PFSK-1 (cell line): Measurements from ENCODE around the gene BLOC1S2.

Source experiments
- POLR2AphosphoS5 ChIP-seq: IDR thresholded peaks from 2 replicates; pipeline ENCODE4 v1.6.1; 2012; ENCODE audit warnings: low read depth, mild to moderate bottlenecking, control low read depth, low read length, moderate library complexity
- SIN3A ChIP-seq: IDR thresholded peaks from 2 replicates; pipeline ENCODE4 v1.6.1; 2012; ENCODE audit warnings: mild to moderate bottlenecking, low read length, moderate library complexity, borderline replicate concordance; ENCODE audit not compliant: insufficient read depth
- TAF1 ChIP-seq: IDR thresholded peaks from 2 replicates; pipeline ENCODE4 v1.6.1; 2012; ENCODE audit warnings: low read length, control low read depth, borderline replicate concordance; ENCODE audit not compliant: insufficient read depth
- TF ChIP-seq, protein P1 (sequence below), 2 experiments: IDR thresholded peaks; 2 replicates each; pipeline versions ENCODE4 v1.6.1 to v1.8.0; 2011 to 2012; ENCODE audit warnings: low read depth in 2 of 2, low read length in 2 of 2, control low read depth in 1 of 2, inconsistent platforms in 1 of 2, mild to moderate bottlenecking in 1 of 2, moderate library complexity in 1 of 2; ENCODE audit not compliant: insufficient read depth in 1 of 2

DNA sequence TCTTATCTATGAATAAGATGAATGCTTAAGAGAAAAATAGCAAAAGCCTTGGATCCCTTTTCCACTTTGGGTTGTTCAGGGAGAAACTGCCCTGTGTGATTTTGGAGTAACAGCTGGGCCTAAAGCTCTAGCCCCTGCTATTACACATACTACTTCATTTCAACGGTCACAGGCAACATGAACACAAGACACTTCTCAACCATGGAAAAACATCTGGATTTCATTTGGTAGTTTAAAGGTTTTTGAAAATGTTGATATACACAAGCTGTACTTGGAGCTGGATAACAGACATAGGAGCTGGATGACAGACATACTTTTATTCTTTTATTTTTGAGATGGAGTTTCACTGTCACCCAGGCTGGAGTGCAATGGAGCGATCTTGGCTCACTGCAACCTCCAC, 54.4 kb downstream of the BLOC1S2 start:
- no peak for TF ChIP-seq TAF1
- TF ChIP-seq, protein P1, sequence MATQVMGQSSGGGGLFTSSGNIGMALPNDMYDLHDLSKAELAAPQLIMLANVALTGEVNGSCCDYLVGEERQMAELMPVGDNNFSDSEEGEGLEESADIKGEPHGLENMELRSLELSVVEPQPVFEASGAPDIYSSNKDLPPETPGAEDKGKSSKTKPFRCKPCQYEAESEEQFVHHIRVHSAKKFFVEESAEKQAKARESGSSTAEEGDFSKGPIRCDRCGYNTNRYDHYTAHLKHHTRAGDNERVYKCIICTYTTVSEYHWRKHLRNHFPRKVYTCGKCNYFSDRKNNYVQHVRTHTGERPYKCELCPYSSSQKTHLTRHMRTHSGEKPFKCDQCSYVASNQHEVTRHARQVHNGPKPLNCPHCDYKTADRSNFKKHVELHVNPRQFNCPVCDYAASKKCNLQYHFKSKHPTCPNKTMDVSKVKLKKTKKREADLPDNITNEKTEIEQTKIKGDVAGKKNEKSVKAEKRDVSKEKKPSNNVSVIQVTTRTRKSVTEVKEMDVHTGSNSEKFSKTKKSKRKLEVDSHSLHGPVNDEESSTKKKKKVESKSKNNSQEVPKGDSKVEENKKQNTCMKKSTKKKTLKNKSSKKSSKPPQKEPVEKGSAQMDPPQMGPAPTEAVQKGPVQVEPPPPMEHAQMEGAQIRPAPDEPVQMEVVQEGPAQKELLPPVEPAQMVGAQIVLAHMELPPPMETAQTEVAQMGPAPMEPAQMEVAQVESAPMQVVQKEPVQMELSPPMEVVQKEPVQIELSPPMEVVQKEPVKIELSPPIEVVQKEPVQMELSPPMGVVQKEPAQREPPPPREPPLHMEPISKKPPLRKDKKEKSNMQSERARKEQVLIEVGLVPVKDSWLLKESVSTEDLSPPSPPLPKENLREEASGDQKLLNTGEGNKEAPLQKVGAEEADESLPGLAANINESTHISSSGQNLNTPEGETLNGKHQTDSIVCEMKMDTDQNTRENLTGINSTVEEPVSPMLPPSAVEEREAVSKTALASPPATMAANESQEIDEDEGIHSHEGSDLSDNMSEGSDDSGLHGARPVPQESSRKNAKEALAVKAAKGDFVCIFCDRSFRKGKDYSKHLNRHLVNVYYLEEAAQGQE (IDR thresholded peaks at IDR 0.05; ENCODE audit: insufficient read depth in 1 of 2, low read depth in 2 of 2, low read length in 2 of 2): no peak
- no peak for TF ChIP-seq POLR2AphosphoS5
- TF ChIP-seq SIN3A: no peak
